ENCODE data around the gene FRAT2. TPM values are rescaled to one million over a fixed set of nuclear protein-coding genes. Genes with fewer than 3 reads are reported as not detected.
A peak's percentile ranks its signal among the peaks of the same experiment; 100 is the strongest.

FRAT2 gene
- total RNA-seq, 4 donors from 2014 or later, result 16.6 to 29.4 (median 20.3) TPM

- DNase-seq, result no peak
- no peak for TF ChIP-seq POLR2A (IDR thresholded peaks at IDR 0.05)
- TF ChIP-seq CTCF (IDR thresholded peaks at IDR 0.05), result no peak
- H3K36me3 ChIP-seq, result peaks cover 29 to 100% (median 31%) of the 10 kb centered on the region in 3 donors
- no peaks in the 10 kb centered on the region for H3K4me1 ChIP-seq
- no peak overlapping the region for H3K4me3 ChIP-seq
- intact Hi-C loops (cut with DNase I), result no loop called here
- no peaks in the 10 kb centered on the region for H3K27me3 ChIP-seq
- H3K27ac ChIP-seq, result no peak overlapping the region
- H3K9me3 ChIP-seq, result no peaks in the 10 kb centered on the region
- 90 to 96% methylated on average over 4 to 8 of the region's 12 CpGs for WGBS, 2 donors
These were observed 32.7 kb upstream of the FRAT2 start for GRCh38 chr10:97367126-97367649.

- Histone ChIP-seq H3K4me3 (no peak overlapping the region), H3K27ac (peak overlapping the region in 1 of 4 donors; percentile 64), H3K4me1 (no peaks in the 10 kb centered on the region), H3K36me3 (peaks cover 26 to 98% (median 31%) of the 10 kb centered on the region in 3 donors), H3K9me3 (no peaks in the 10 kb centered on the region), H3K27me3 (no peaks in the 10 kb centered on the region)
- no peak for DNase-seq
- intact Hi-C loops (cut with DNase I), result no loop called here
- no peak for TF ChIP-seq CTCF (IDR thresholded peaks at IDR 0.05)
- TF ChIP-seq POLR2A (IDR thresholded peaks at IDR 0.05), result no peak
- 88 to 91% methylated on average over 8 to 10 of the region's 11 CpGs for WGBS, 2 donors
These were observed 32.0 kb upstream of the FRAT2 start for GRCh38 chr10:97366572-97366971.

DNA sequence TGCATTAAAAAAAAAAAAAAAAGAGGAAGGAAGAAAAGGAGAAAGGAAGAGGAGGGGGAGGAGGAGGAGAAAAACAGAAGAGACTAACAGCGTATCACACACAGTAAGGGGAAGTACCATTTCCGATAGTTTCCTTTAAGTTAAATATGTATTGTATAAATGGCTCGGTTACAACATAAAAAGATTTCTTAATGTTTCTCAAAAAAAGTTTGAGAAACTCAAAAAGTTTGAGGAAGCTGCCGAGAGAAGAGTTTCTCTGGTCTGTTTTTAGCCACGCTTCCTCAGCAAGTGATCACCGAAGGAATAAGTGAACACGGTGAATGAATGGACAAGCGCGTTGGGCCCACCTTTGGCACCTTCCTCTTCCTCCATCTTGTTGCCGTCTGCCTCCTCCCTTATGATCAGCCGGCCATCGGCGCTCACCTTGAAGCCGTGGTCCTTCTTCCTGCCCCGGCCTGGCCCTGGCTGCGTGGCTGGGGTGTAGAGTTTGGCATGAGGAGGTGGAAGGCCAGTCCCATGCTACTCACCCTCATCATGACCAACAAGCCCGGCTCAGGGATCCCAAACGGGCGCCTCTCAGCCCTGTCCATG is 31.3 kb upstream of the FRAT2 start:
- no peak for DNase-seq

GRCh38 chr10:97363071-97363470 is 28.5 kb upstream of the FRAT2 start:
- H3K4me3 ChIP-seq, result no peak overlapping the region
- peaks cover 0 to 7% (median 0%) of the 10 kb centered on the region in 3 donors for H3K4me1 ChIP-seq
- H3K9me3 ChIP-seq, result no peaks in the 10 kb centered on the region
- no peaks in the 10 kb centered on the region for H3K27me3 ChIP-seq
- 88 to 100% methylated on average over 2 to 3 of the region's 4 CpGs for WGBS, 2 donors
- H3K36me3 ChIP-seq, result peaks cover 27 to 98% (median 27%) of the 10 kb centered on the region in 3 donors
- no peak for DNase-seq
- TF ChIP-seq CTCF (IDR thresholded peaks at IDR 0.05), result no peak
- no peak for TF ChIP-seq POLR2A (IDR thresholded peaks at IDR 0.05)
- intact Hi-C loops (cut with DNase I), result no loop called here
- no peak overlapping the region for H3K27ac ChIP-seq

More for the DNA sequence above, 31.3 kb upstream of the FRAT2 start:
- Histone ChIP-seq H3K9me3 (no peaks in the 10 kb centered on the region), H3K36me3 (peaks cover 26 to 98% (median 30%) of the 10 kb centered on the region in 3 donors), H3K4me1 (peaks cover 0 to 4% (median 0%) of the 10 kb centered on the region in 3 donors), H3K4me3 (no peak overlapping the region), H3K27me3 (no peaks in the 10 kb centered on the region), H3K27ac (peak overlapping the region in 1 of 4 donors; percentile 64)
- 66 to 73% methylated on average over 15 to 16 of the region's 19 CpGs for WGBS, 2 donors
- TF ChIP-seq CTCF (IDR thresholded peaks at IDR 0.05) (no peak), POLR2A (IDR thresholded peaks at IDR 0.05) (no peak)
- intact Hi-C loops (cut with DNase I), result no loop called here

GRCh38 chr10:97362310-97363033 is 27.9 kb upstream of the FRAT2 start:
- H3K27ac ChIP-seq, result no peak overlapping the region
- no peak for DNase-seq
- no peaks in the 10 kb centered on the region for H3K27me3 ChIP-seq
- H3K4me3 ChIP-seq, result no peak overlapping the region
- no peaks in the 10 kb centered on the region for H3K9me3 ChIP-seq
- peaks cover 0 to 7% (median 0%) of the 10 kb centered on the region in 3 donors for H3K4me1 ChIP-seq
- WGBS, 2 donors, result 75 to 83% methylated on average over 10 to 11 of the region's 11 CpGs
- no peak for TF ChIP-seq POLR2A (IDR thresholded peaks at IDR 0.05)
- no peak for TF ChIP-seq CTCF (IDR thresholded peaks at IDR 0.05)
- H3K36me3 ChIP-seq, result peaks cover 27 to 98% (median 27%) of the 10 kb centered on the region in 3 donors
- intact Hi-C loops (cut with DNase I), result no loop called here
